Measurements from ENCODE around the gene CASP14.
"Not testable (repeated sequence)": the region's sequence is repeated elsewhere in the genome, so short reads cannot be mapped to it uniquely, and the experiment has no call there.

The CASP14 gene, protein sequence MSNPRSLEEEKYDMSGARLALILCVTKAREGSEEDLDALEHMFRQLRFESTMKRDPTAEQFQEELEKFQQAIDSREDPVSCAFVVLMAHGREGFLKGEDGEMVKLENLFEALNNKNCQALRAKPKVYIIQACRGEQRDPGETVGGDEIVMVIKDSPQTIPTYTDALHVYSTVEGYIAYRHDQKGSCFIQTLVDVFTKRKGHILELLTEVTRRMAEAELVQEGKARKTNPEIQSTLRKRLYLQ

DNA sequence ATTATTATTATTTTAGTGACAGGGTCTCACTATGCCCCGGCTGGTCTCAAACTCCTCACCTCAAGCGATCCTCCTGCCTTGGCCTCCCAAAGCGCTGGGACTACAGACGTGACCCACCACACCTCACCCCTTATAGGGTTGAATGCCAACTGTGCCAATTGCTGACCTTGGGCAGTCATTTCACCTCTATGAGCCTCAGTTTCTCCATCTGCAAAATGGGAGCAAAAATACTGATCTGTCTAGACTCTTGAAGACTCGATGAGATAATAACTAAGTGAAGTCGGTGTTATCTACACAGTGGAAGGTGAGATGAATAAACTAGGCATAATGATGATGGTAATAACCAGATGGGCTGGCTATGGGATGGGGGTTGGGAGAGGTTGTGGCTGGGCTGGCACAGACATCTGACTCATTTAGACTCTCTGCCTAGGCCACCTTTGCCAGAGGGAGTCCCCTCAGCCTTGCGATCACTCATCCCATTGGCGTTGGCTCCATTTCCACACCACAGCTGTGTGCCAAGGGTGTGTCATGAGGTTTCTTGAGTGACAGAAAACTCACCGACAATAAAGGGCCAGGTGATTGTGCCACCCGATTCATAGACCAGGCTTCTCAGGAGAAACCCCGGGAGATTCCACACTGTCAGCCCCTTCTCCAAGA, at the start of gene CASP14:
TSS of gene CASP14 (plus strand) at position 596 of the 657 bp plus-strand sequence. CDS start 2,772 bp downstream, outside the sequence.
- no peak for DNase-seq (ENCODE audit: low read depth)

DNA sequence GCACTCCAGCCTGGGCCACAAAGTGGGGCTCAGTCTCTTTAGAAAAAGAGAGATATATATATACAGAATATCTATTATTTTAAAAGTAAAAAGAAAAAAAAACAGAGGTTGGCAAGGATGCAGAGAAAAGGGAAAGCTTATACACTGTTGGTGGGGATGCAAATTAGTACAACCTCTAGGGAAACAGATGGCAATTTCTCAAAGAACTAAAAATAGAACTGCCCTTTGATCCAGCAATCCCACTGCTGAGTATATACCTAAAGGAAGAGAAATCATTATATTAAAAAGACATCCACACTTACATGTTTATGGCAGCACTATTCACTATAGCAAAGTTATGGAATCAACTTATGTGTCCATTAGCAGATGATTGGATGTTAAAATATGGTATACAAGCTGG, 41.0 kb upstream of the CASP14 start:
- DNase-seq (ENCODE audit: low read depth) = no peak

DNA sequence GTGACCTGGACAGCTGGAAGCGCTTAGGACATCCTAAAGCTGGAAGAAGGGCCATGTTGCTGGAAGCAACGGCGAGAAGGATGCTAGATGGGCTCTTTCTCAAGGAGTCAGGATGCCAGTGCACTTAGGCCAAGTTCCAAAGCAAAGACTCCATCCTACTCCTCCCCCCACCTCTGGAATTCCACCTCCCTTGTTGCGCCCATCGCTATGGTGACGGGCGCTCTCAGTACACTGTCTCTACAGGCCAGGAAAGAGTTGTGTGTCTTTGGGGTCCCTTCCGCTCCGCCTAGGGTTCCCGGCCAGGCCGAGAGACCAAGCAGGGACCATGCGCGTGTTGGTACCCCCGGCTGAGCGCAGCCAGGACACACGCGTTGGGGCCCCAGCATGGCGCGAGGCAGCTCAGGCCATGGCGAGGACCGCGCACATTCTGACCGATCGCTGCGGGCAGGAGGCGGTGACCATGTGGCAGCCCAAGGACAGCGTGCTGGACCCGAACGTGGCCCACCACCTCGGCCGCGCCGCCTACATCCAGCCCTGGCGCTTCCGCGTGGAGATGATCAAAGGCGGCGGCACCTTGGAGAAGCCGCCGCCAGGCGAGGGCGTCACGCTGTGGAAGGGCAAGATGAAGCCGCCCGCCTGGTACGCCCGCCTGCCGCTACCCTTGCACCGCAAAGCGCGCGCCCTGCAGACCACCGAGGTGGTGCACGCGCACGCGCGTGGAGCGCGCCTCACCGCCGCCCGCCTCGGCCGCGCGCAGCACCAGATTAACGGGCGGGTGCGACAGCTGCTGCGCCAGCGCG, 38.6 kb upstream of the CASP14 start:
- DNase-seq (ENCODE audit: low read depth) = no peak

DNA sequence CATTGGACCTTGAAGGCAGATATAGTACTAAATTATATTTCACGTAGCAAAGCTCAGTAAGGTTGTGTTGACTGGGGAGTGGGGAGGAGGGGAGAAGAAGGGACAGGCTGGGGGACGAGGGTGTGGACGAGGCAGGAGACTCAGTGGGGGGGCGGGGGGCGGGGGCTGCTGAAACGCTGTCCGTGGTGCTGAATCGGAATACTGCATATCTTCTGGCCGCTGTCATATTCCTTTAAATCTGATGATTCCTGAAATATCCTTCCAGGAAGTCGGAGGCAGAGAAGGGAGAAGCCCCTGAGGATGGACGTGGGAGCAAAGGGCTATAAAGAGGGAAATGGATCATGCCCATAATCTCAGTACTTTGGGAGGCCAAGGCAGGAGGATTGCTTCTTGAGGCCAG, 34.7 kb upstream of the CASP14 start:
- no peak for DNase-seq (ENCODE audit: low read depth)

DNA sequence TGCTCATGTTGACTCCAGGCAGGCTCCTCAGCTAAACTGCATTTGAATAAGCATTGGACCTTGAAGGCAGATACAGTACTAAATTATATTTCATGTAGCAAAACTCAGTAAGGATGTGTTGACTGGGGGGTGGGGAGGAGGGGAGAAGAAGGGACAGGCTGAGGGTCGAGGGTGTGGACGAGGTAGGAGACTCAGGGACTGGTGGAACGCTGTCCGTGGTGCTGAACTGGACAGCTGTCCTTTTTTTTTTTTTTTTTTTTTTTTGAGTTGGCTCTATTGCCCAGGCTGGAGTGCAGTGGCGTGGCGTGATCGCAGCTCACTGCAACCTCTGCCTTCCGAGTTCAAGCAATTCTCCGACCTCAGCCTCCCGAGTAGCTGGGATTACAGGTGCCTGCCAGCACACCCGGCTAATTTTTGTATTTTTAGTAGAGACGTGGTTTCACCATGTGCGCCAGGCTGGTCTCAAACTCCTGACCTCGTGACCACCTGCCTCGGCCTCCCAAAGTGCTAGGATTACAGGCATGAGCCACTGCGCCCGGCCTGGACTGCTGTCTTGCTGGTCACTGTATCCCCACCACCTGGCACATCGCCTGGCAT, 33.2 kb upstream of the CASP14 start:
- DNase-seq (ENCODE audit: low read depth) = peak; percentile 32

DNA sequence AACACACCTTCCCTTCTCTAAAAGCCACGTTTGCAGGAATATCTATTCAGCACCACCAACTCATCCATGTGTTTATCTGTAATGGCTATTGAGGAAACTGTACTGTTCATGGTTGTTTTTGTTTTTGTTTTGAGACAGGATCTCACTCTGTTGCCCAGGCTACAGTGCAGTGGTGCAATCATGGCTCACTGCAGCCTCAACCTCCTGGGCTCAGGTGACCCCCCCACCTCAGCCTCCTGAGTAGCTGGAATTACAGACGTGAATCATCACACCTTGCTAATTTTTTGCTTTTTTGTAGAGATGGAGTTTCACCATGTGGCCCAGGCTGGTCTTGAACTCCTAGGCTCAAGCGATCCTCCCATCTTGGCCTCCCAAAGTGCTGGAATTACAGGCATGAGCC, 30.4 kb upstream of the CASP14 start:
- DNase-seq (ENCODE audit: low read depth) = not testable (repeated sequence)

DNA sequence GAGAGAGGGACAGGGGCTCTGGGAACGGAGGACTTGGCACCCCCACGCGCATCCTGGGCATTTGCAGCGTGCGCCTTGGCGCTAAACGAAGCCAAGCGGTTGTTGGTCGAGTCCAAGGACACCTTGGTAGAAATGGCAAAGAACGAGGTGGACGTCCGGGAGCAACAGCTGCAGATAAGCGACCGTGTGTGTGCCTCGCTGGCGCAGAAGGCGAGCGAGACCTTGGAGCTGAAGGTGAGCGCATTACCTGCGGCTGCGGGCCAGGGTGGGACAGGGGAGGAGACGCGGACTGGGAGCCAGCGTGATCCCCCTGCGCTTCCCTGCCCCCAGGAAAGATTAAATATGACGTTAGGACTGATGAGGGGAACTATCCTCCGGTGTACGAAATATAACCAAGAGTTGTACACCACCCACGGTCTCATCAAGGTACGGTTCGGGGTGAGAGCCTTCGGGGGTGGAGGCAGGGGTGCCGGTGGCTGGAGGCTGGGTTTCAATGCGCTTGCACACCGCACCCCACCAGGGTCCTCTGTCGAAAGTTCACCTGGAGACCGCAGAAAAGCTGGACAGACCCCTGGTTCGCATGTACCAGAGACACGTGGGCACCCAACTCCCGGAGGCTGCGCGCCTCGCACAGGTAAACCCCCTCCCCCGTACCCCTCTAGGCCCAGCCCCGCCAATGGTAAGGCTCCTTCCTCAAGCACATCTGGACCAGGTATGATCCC, 27.8 kb upstream of the CASP14 start:
- DNase-seq (ENCODE audit: low read depth) = no peak

DNA sequence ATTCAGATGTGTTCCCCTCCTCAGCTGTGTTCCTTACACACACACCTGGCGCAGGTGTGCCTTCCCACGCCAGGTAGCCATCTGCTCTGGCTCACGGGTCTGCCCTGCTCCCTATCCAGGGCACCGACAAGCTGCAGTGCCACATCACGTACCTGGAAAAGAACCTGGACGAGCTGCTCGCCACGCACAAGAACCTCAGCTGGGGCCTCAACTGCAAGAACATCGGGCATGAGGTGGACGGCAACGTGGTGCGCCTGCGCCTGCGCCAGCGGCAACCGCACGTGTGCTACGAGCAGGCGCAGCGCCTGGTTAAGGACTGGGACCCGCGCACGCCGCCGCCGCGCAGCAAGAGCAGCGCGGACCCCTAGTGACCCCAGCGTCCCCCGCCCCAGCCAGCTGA, 26.5 kb upstream of the CASP14 start:
- no peak for DNase-seq (ENCODE audit: low read depth)

DNA sequence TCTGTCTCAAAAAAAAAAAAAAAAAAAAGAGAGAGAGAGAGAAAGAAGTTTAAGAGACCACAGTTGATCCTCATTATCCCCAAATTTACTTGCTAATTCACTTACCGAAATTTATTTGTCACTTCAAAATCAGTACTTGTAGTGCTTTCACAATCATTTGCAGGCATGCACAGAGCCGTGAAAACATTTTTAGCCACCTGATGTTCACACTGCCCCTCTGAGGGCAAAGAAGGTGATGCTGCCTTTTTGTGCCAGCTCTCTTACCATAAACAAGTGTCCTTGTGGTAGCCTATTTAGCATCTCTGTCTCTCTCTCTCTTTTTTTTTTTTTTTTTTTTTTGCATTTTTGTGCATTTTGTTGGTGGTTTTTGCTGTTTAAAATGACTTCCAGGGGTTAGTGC, 24.1 kb upstream of the CASP14 start:
- no peak for DNase-seq (ENCODE audit: low read depth)

DNA sequence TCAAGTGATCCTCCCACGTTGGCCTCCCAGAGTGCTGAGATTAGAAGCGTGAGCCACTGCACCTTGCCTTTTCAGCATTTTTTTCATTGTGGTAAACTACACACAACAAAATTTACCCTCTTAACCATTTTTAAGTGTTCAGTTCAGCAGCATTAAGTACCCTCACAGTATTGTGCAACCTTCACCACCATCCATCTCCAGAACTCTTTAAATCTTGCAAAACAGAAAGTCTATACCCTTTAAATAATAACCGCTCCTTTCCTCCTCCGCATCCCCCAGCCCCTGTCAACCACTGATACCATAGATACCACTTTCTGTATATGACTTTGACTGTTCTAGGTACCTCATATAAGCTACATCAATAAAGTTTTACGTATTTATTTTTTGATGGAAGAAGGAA, 20.8 kb upstream of the CASP14 start:
- no peak for DNase-seq (ENCODE audit: low read depth)

DNA sequence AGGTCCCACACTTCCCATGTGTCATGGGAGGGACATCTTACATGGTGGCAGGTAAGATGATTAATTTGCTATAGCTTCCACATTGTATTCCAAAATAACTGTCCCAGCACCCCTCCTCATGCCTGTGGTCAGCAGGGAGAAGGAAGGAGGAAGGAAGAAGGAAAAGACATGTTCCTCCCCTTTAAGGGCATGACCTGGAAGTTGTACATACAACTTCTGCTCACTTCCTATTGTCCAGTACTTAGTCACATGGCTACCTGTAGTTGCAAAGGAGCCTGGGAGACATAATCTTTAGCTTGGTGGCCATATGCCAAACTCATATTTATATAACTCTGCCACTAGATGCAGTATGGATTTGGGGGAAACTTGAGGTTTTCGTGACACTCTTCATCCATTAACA, 17.6 kb upstream of the CASP14 start:
- DNase-seq (ENCODE audit: low read depth) = no peak

DNA sequence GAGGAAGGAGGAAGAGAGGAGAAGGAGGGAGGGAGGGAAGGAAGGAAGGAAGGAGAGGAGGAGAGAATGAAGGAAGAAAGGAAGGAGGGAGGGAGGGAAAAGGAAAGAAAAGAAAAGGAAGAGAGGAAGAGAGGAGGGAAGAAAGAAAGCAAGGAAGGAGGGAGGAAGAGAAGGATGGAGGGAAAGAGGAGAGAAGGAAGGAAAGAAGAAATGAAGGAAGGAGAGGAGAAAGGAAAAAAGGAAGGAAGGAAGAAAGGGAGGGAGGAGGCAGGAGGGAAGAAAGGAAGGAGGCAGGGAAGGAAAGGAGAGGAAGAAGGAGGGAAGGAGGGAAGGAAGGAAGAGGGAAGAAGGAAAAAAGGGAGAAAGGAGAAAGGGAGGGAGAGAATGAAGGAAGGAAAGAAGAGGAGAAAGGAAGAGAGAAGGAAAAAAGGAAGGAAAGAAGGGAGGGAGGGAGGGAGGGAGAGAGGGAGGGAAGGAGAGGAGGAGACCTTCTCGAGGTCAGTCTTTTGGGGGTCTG, 13.4 kb upstream of the CASP14 start:
- DNase-seq (ENCODE audit: low read depth) = no peak

DNA sequence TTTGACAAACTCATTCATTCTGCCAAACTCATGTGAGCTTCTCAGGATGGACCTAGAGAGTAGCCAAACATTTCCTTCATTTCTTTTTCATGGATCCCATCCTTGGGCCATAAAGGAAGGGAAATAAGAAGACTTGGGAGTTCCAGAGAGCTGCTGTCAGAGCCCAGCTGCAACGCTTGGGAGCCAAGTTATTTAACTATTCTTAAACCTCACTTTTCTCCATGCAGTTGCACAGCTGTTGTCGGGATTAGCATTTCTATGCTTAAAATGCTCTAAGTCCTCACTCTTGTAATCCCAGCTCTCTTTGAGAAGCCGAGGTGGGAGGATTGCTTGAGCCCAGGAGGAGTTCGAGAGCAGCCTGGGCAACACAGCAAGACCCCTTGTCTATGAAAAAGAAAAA, 11.7 kb upstream of the CASP14 start:
- DNase-seq (ENCODE audit: low read depth) = no peak

DNA sequence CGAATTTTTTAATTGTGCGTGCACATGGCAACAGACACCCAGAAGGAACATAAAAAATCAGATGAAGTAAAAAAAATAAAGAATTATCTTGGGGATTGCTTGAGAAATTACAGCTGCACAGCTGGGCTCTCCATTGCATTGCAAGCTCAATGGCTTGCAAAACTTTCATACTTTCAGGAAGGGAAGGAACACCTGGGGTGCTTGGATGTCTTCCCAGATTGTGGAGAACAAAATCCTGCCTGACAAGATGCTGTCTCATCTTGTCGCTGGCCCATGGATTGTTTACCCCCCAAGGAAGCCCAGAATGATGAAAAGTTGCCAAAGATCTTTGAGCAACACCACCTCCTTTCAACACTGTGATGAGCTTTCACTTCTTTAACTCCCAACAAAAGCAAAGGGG, 11.0 kb upstream of the CASP14 start:
- no peak for DNase-seq (ENCODE audit: low read depth)

DNA sequence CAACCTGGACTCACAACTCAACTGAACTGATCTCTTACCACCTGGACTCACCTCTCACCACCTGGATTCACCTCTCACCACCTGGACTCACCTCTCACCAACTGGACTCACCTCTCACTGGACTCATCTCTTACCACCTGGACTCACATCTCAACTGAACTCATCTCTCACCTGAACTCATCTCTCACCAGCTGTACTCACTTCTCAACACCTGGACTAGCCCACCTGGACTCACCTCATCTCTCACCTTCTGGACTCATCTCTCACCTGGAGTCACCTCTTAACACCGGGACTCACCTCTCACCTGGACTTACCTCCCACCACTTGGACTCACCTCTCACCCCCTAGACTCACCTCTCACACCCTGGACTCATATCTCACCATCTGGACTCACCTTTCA, 7.3 kb upstream of the CASP14 start:
- DNase-seq (ENCODE audit: low read depth) = no peak

DNA sequence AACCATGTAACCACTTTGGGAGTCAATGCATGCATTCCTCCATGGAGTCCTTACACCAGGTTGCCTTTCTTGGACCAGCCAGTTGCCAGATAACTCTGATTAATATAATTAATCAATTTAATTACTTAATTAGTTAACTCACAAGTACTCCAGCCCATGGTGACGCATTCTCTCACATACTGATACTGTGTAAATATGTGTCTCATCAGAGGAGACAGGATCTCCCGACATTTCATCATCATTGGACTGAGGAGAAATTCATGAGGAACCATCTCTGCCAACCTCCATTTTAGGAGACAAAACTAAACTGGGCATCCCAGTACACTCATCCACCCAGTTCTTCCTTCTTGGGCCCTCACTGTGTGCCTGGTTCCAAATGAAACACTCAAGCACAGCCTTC, 6.5 kb upstream of the CASP14 start:
- no peak for DNase-seq (ENCODE audit: low read depth)

DNA sequence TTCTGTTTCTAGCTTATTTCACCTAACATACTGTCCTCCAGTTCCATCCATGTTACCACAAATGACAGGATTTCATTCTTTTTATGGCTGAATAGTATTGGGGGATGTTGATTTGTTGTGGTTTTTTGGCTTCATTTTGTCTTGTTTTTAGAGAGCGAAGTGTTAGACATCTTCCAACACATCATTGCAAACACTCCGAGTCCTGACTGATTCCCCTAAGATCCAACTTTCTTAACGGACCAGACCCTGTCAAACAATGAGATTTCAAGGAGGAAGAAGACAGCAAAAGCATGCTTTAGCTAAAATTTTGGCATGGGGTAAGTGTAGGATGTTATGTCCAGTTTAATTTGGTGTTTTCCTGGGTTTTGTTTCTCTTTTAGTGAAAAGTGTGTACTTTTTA, 3.8 kb upstream of the CASP14 start:
- no peak for DNase-seq (ENCODE audit: low read depth)

DNA sequence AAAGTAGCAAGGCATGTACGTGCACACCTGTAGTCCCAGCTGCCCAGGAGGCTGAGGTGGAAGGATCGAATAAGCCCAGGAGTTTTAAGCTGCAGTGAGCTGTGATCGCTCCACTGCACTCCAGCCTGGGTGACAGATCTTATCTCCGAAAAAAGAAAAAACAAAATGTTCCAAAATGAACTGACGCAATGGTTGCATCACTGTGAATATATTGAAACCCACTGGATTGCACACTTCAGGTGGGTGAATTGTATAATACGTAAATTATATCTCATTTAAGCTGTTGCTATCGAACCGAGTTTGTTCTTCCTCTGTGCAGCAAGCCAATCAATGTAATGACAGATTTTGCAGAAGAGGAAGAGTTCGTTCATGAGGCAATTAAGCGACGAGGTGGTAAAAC, 1.6 kb upstream of the CASP14 start:
- no peak for DNase-seq (ENCODE audit: low read depth)

DNA sequence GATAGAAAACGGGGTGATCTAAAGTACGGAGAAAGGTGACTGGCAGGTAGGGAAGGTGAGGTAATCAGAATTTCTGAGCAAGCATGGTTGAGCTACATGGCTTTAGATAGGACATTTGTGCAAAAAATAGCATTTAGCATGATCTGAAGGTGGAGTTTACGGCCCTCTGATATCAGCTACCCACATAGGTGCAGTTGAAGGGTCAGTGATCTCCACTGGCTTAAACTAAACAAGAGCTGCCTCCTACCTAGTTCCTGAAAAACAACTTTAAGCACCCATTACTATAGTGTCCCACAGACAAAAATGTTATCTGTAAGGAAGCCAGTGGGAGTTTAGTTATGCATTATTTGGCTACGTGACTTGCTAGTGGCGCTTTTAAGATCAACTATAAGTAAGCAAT, 1.2 kb upstream of the CASP14 start:
- DNase-seq (ENCODE audit: low read depth) = no peak

DNA sequence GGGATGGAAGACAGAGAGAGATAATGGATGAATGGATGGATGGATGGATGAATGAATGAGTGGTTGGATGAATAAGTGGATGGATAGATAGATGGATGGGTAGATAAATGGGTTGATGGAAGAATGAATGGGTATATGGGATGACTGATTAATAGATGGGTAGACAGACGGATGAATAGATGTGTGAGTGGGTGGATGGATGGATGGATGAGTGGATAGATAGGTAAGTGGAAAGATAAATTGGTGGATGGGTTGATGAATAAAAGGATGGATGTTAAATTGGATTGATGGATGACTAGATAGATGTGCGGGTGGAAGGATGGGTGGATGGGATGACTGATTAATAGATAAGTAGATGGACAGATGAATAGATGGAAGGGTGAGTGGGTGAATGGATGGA, 1.4 kb downstream of the CASP14 start:
- DNase-seq (ENCODE audit: low read depth) = no peak

DNA sequence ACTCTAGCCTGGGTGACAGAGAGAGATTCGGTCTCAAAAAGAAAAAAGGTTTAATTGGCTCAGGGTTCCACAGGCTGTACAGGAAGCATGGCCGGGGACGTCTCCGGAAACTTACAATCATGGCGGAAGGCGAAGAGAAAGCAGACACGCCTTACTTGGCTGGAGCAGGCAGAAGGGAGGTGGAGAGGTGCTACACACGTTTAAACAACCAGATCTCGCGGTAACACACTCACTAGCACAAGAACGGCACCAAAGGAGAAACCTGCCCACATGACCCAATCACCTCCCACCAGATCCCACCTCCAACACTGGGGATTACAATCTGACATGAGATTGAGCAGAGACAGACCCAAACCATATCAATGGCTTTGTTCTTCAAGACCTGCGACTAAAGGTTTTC, 12.8 kb downstream of the CASP14 start:
- no peak for DNase-seq (ENCODE audit: low read depth)

DNA sequence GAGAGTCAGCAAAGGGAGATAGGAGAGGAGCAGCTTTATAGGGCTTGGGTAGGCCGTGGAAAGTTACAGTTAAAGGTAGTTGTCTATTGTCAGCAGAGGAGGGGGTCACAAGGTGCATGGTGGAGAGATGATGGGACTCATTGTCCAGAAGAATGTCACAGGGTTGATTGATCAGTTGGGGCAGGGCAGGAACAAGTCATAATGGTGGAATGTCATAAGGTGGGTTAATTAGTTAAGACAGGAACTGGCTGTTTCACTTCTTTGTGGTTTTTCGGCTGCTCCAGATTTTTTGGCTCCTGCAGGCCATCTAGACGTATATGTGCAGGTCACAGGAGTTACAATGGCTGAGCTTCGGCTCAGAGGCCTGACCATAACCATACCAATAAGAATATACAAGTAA, 21.1 kb downstream of the CASP14 start:
- DNase-seq (ENCODE audit: low read depth) = not testable (repeated sequence)
